ENCODE data around the gene ADGB. TPM values are rescaled to one million over a fixed set of nuclear protein-coding genes. Genes with fewer than 3 reads are reported as not detected.

The ADGB gene
- total and polyA plus RNA-seq, 9 of the 15 experiments (the other 6 are each of a cell fraction or from before 2014, with no cell fraction given) = not detected

DNA sequence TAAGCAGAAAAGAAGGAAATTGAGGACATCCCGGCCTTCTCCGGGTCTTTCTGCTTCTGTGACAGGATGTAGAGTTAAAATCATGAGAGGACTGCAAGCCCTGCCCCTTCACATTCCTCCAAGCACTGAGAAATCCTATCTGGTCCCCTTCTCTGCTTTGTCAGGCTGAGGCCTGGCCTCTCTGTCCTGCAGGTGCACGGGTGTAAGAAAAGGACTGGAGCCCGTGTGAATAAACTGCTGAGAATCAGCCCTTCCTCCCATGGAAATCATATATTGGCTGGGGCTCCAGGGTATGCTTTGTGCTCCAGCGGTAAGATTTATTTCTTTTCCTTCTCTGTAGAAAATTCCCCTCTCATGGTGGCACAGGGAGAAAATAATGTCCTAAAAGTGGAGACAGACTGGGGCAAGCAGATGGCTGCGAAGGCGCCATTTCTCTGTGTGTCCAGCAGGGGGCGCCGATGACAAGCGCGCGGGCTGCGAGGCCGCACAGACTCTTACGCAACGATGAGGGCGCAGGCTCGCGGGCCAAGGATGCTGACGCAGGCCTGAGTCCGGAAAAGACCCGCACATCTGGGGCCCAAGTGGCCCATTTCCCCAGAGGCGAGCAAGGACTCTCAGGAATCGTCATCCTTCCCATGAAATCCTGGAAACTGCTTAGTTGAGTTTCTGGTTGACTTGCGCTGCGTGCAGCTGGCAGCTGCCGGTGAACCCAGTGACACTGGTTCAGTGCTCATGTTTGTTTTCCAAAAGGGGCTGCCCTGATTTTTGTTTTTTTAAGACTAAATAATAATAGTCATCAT, 258.6 kb downstream of the ADGB start (continued):
- TF ChIP-seq, protein P1, sequence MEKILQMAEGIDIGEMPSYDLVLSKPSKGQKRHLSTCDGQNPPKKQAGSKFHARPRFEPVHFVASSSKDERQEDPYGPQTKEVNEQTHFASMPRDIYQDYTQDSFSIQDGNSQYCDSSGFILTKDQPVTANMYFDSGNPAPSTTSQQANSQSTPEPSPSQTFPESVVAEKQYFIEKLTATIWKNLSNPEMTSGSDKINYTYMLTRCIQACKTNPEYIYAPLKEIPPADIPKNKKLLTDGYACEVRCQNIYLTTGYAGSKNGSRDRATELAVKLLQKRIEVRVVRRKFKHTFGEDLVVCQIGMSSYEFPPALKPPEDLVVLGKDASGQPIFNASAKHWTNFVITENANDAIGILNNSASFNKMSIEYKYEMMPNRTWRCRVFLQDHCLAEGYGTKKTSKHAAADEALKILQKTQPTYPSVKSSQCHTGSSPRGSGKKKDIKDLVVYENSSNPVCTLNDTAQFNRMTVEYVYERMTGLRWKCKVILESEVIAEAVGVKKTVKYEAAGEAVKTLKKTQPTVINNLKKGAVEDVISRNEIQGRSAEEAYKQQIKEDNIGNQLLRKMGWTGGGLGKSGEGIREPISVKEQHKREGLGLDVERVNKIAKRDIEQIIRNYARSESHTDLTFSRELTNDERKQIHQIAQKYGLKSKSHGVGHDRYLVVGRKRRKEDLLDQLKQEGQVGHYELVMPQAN (IDR thresholded peaks at IDR 0.05; ENCODE audit: borderline replicate concordance) = no peak
- TF ChIP-seq, protein P2, sequence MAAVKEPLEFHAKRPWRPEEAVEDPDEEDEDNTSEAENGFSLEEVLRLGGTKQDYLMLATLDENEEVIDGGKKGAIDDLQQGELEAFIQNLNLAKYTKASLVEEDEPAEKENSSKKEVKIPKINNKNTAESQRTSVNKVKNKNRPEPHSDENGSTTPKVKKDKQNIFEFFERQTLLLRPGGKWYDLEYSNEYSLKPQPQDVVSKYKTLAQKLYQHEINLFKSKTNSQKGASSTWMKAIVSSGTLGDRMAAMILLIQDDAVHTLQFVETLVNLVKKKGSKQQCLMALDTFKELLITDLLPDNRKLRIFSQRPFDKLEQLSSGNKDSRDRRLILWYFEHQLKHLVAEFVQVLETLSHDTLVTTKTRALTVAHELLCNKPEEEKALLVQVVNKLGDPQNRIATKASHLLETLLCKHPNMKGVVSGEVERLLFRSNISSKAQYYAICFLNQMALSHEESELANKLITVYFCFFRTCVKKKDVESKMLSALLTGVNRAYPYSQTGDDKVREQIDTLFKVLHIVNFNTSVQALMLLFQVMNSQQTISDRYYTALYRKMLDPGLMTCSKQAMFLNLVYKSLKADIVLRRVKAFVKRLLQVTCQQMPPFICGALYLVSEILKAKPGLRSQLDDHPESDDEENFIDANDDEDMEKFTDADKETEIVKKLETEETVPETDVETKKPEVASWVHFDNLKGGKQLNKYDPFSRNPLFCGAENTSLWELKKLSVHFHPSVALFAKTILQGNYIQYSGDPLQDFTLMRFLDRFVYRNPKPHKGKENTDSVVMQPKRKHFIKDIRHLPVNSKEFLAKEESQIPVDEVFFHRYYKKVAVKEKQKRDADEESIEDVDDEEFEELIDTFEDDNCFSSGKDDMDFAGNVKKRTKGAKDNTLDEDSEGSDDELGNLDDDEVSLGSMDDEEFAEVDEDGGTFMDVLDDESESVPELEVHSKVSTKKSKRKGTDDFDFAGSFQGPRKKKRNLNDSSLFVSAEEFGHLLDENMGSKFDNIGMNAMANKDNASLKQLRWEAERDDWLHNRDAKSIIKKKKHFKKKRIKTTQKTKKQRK (IDR thresholded peaks at IDR 0.05; ENCODE audit: borderline replicate concordance, low read depth, low read length) = no peak
- TF ChIP-seq U2AF2 (optimal IDR thresholded peaks at IDR 0.05; ENCODE audit: low read depth, low read length) (no peak), CBFA2T3 (IDR thresholded peaks at IDR 0.05) (peak; percentile 35), HDAC6 (IDR thresholded peaks at IDR 0.05; ENCODE audit: low read depth, low read length) (no peak), ZNF282 (CRISPR knock-in tag; IDR thresholded peaks at IDR 0.05) (no peak), SMC3 (conservative IDR thresholded peaks at IDR 0.05; ENCODE audit: insufficient read depth, low read depth, low read length) (peak; percentile 98), EP300 (IDR thresholded peaks at IDR 0.05; ENCODE audit: low read length) (peak; percentile 79), WHSC1 (IDR thresholded peaks at IDR 0.05; ENCODE audit: low read length) (no peak), POLR2AphosphoS5 (IDR thresholded peaks at IDR 0.05; ENCODE audit: control insufficient read depth, insufficient read depth, low read depth, low read length) (0 out of 2 replicates have a peak, but pooled peaks have one; percentile 20), BCL6 (CRISPR knock-in tag; IDR thresholded peaks at IDR 0.05) (no peak)
- TF ChIP-seq, protein P3, sequence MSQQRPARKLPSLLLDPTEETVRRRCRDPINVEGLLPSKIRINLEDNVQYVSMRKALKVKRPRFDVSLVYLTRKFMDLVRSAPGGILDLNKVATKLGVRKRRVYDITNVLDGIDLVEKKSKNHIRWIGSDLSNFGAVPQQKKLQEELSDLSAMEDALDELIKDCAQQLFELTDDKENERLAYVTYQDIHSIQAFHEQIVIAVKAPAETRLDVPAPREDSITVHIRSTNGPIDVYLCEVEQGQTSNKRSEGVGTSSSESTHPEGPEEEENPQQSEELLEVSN (IDR thresholded peaks at IDR 0.05; ENCODE audit: borderline replicate concordance in 1 of 2, extremely low read depth in 1 of 2, insufficient read depth in 1 of 2, insufficient read length in 1 of 2, low read depth in 1 of 2, low read length in 1 of 2, poor library complexity in 1 of 2, severe bottlenecking in 1 of 2) = peak; percentile 57 to 63
- TF ChIP-seq, protein P4, sequence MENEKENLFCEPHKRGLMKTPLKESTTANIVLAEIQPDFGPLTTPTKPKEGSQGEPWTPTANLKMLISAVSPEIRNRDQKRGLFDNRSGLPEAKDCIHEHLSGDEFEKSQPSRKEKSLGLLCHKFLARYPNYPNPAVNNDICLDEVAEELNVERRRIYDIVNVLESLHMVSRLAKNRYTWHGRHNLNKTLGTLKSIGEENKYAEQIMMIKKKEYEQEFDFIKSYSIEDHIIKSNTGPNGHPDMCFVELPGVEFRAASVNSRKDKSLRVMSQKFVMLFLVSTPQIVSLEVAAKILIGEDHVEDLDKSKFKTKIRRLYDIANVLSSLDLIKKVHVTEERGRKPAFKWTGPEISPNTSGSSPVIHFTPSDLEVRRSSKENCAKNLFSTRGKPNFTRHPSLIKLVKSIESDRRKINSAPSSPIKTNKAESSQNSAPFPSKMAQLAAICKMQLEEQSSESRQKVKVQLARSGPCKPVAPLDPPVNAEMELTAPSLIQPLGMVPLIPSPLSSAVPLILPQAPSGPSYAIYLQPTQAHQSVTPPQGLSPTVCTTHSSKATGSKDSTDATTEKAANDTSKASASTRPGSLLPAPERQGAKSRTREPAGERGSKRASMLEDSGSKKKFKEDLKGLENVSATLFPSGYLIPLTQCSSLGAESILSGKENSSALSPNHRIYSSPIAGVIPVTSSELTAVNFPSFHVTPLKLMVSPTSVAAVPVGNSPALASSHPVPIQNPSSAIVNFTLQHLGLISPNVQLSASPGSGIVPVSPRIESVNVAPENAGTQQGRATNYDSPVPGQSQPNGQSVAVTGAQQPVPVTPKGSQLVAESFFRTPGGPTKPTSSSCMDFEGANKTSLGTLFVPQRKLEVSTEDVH (IDR thresholded peaks at IDR 0.05; ENCODE audit: low read depth, partially characterized antibody) = peak; percentile 36
- TF ChIP-seq, protein P5, sequence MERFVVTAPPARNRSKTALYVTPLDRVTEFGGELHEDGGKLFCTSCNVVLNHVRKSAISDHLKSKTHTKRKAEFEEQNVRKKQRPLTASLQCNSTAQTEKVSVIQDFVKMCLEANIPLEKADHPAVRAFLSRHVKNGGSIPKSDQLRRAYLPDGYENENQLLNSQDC (CRISPR knock-in tag; IDR thresholded peaks at IDR 0.05) = no peak
- TF ChIP-seq, protein P6, sequence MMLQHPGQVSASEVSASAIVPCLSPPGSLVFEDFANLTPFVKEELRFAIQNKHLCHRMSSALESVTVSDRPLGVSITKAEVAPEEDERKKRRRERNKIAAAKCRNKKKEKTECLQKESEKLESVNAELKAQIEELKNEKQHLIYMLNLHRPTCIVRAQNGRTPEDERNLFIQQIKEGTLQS (IDR thresholded peaks at IDR 0.05) = peak; percentile 95
- TF ChIP-seq, protein P6 (CRISPR knock-in tag; conservative IDR thresholded peaks at IDR 0.05) = peak; percentile 88
